CD1c-positive myeloid dendritic cell (primary cell): Measurements from ENCODE around the gene RASL10A.
"Not testable (repeated sequence)": the region's sequence is repeated elsewhere in the genome, so short reads cannot be mapped to it uniquely, and the experiment has no call there.

Experiments used
- DNase-seq: peaks from one replicate; pipeline ENCODE4 v3.0.0-alpha.2; 2016; ENCODE audit errors: extremely low spot score

The RASL10A gene

GRCh38 chr22:29315286-29316140, at the start of gene RASL10A:
Gene RASL10A, minus strand, starts transcription at chr22:29315697. Its CDS starts 451 bp downstream, at chr22:29315246.
- DNase-seq: no peak

- no peak for DNase-seq
Observed at GRCh38 chr22:29359469-29359868, 44.0 kb upstream of the RASL10A start.

- DNase-seq: not testable (repeated sequence)
Observed at GRCh38 chr22:29357193-29357890, 41.8 kb upstream of the RASL10A start.

GRCh38 chr22:29353860-29354259, 38.4 kb upstream of the RASL10A start:
- no peak for DNase-seq

- DNase-seq: no peak
Observed at GRCh38 chr22:29353286-29353685, 37.8 kb upstream of the RASL10A start.

GRCh38 chr22:29352778-29353177, 37.3 kb upstream of the RASL10A start:
- DNase-seq: no peak

- DNase-seq: no peak
Observed at GRCh38 chr22:29351891-29352290, 36.4 kb upstream of the RASL10A start.

GRCh38 chr22:29351042-29351441, 35.5 kb upstream of the RASL10A start:
- no peak for DNase-seq

GRCh38 chr22:29348956-29349355, 33.5 kb upstream of the RASL10A start:
- DNase-seq: no peak

GRCh38 chr22:29348041-29348440, 32.5 kb upstream of the RASL10A start:
- DNase-seq: no peak

- no peak for DNase-seq
Observed at GRCh38 chr22:29346659-29347058, 31.2 kb upstream of the RASL10A start.

GRCh38 chr22:29345932-29346331, 30.4 kb upstream of the RASL10A start:
- no peak for DNase-seq

- not testable (repeated sequence) for DNase-seq
Observed at GRCh38 chr22:29344889-29345288, 29.4 kb upstream of the RASL10A start.

GRCh38 chr22:29344137-29344536, 28.6 kb upstream of the RASL10A start:
- DNase-seq: no peak

GRCh38 chr22:29343313-29343805, 27.9 kb upstream of the RASL10A start:
- no peak for DNase-seq

GRCh38 chr22:29342577-29343312, 27.2 kb upstream of the RASL10A start:
- no peak for DNase-seq

GRCh38 chr22:29342177-29342576, 26.7 kb upstream of the RASL10A start:
- no peak for DNase-seq

GRCh38 chr22:29341849-29342127, 26.3 kb upstream of the RASL10A start:
- DNase-seq: no peak

- DNase-seq: no peak
Observed at GRCh38 chr22:29341056-29341848, 25.8 kb upstream of the RASL10A start.

- no peak for DNase-seq
Observed at GRCh38 chr22:29340566-29340965, 25.1 kb upstream of the RASL10A start.

- DNase-seq: no peak
Observed at GRCh38 chr22:29339381-29340235, 24.1 kb upstream of the RASL10A start.
